GM12892 (cell line): ENCODE data around the gene HOXB5.

Source experiments
- POLR2A ChIP-seq: IDR thresholded peaks from 2 replicates; pipeline ENCODE4 v1.6.1; 2011; ENCODE audit warnings: low read depth, low read length, control low read depth
- POLR2AphosphoS5 ChIP-seq: IDR thresholded peaks from 2 replicates; pipeline ENCODE4 v1.6.1; 2011; ENCODE audit warnings: low read depth, low read length, control low read depth

GRCh38 chr17:48554412-48555257 lies 38.9 kb downstream of the HOXB5 start:
- no peak for TF ChIP-seq POLR2AphosphoS5
- no peak for TF ChIP-seq POLR2A
